K562 (cell line): ENCODE data around the gene SLC16A4. TPM values are rescaled to one million over a fixed set of nuclear protein-coding genes. Genes with fewer than 3 reads are reported as not detected.

Source experiments
- ATAC-seq: fragments of 200-7000 bp; cut with Tn5 transposase; 3 replicates; pipeline ENCODE4 v1.9.1; 2020; ENCODE audit warnings: moderate library complexity
- BruUV-seq: library from RNA; stranded (reverse); fragments of 400-500 nt; replicated peaks from 2 replicates; lab custom pipeline; 2021; lab: Mats Ljungman, UMichigan
- CTCF ChIA-PET: fragments of 300-600 bp; formaldehyde crosslinking; extraction: SDS; loops from one replicate; lab custom pipeline; 2021; ENCODE audit warnings: low intra/inter-chr PET ratio; lab: Yijun Ruan, JAX
- POLR2A ChIA-PET: fragments of 300-600, 350-650 bp; sonication (Branson Sonifier 250); formaldehyde crosslinking; extraction: SDS; loops from one replicate; lab custom pipeline; 2021; ENCODE audit warnings: antibody characterized with exemption, inconsistent platforms; lab: Yijun Ruan, JAX
- DNase-seq, 4 experiments: peaks; one replicate each; pipeline versions ENCODE4 v3.0.0 to v3.0.0-alpha.2; 2011 to 2018; ENCODE audit warnings: low spot score in 3 of 4, mixed read lengths in 3 of 4; ENCODE audit errors: extremely low read depth in 1 of 4
- FAIRE-seq: peaks from 2 replicates; lab custom pipeline; 2011; peaks lifted over from hg19 to GRCh38; lab: Jason Lieb, UNC
- H2AFZ ChIP-seq: 2 replicates; pipeline ENCODE4 v1.6.0; 2011; ENCODE audit warnings: low read depth, low read length, control low read depth, inconsistent platforms
- H3K27ac ChIP-seq: fragments of 200-600 bp; 3 replicates; pipeline ENCODE4 v1.8.0; 2011; ENCODE audit warnings: low read depth, mild to moderate bottlenecking, control low read depth, inconsistent platforms, low read length, moderate library complexity, mixed read lengths; ENCODE audit errors: extremely low read depth
- H3K27me3 ChIP-seq, 2 experiments: fragments of 300-600 bp in 1 of 2; 2 replicates in 1 of 2; 3 replicates in 1 of 2; pipeline versions ENCODE4 v1.6.0 to v1.8.0; 2011; ENCODE audit warnings: inconsistent platforms in 2 of 2, low read length in 2 of 2, mild to moderate bottlenecking in 1 of 2, mixed read lengths in 1 of 2, moderate library complexity in 1 of 2; ENCODE audit not compliant: control insufficient read depth in 2 of 2, insufficient read depth in 2 of 2
- H3K36me3 ChIP-seq: fragments of 300-600 bp; 3 replicates; pipeline ENCODE4 v1.8.0; 2011; ENCODE audit warnings: mild to moderate bottlenecking, low read length, inconsistent platforms; ENCODE audit not compliant: control insufficient read depth, insufficient read depth
- H3K4me1 ChIP-seq, 2 experiments: fragments of 200-600 bp in 1 of 2; replicated peaks in 1 of 2; 2 replicates in 1 of 2; 3 replicates in 1 of 2; pipeline versions ENCODE4 v1.5.1 to v1.8.0; 2011; ENCODE audit warnings: inconsistent platforms in 2 of 2, low read length in 2 of 2, mild to moderate bottlenecking in 1 of 2, mixed read lengths in 1 of 2, moderate library complexity in 1 of 2; ENCODE audit not compliant: control insufficient read depth in 2 of 2, insufficient read depth in 2 of 2
- H3K4me2 ChIP-seq: 2 replicates; pipeline ENCODE4 v1.6.1; 2011; ENCODE audit warnings: low read length, control low read depth, inconsistent platforms, mixed read lengths; ENCODE audit not compliant: insufficient read depth
- H3K4me3 ChIP-seq: fragments of 200-600 bp; sonication (generic), shearing (Covaris generic); 2 replicates; pipeline ENCODE4 v1.5.1; 2016; ENCODE audit warnings: control low read depth, inconsistent platforms
- H3K79me2 ChIP-seq: fragments of 200-600 bp; 3 replicates; pipeline ENCODE4 v1.8.0; 2011; ENCODE audit warnings: low read length, inconsistent platforms; ENCODE audit not compliant: control insufficient read depth, insufficient read depth
- H3K9ac ChIP-seq, 2 experiments: 2 replicates each; pipeline versions ENCODE4 v1.6.0 to v1.6.1; 2011; ENCODE audit warnings: low read depth in 2 of 2, low read length in 2 of 2, control low read depth in 1 of 2, inconsistent platforms in 1 of 2, mild to moderate bottlenecking in 1 of 2, mixed read lengths in 1 of 2; ENCODE audit not compliant: insufficient read depth in 1 of 2
- H3K9me1 ChIP-seq: one replicate; pipeline ENCODE4 v1.6.0; 2011; ENCODE audit warnings: inconsistent platforms, mild to moderate bottlenecking, low read length, moderate library complexity; ENCODE audit not compliant: control insufficient read depth, insufficient read depth
- H3K9me3 ChIP-seq: replicated peaks from 2 replicates; pipeline ENCODE4 v1.5.1; 2011; ENCODE audit warnings: low read depth, low read length, inconsistent platforms; ENCODE audit not compliant: control insufficient read depth, insufficient read depth
- H4K20me1 ChIP-seq: replicated peaks from 2 replicates; pipeline ENCODE4 v1.6.1; 2011; ENCODE audit warnings: low read length, inconsistent platforms, mixed read lengths; ENCODE audit not compliant: control insufficient read depth, insufficient read depth
- ETV6 ChIP-seq, 3 experiments: fragments of 150-350 bp in 1 of 3; sonication (generic) in 1 of 3; formaldehyde crosslinking in 1 of 3; IDR thresholded peaks; 2 replicates each; pipeline versions ENCODE4 v1.6.1 to v1.8.0; 2014 to 2022; ENCODE audit warnings: borderline replicate concordance in 2 of 3, low read depth in 2 of 3, antibody characterized with exemption in 1 of 3, low read length in 1 of 3, mild to moderate bottlenecking in 1 of 3, missing genetic modification reagents in 1 of 3
- HLTF ChIP-seq: fragments of 450-650 bp; IDR thresholded peaks from 2 replicates; pipeline ENCODE4 v1.6.1; 2016
- IRF9 ChIP-seq: fragments of 450-650 bp; IDR thresholded peaks from 2 replicates; pipeline ENCODE4 v1.6.1; 2016; ENCODE audit warnings: missing biosample characterization, missing genetic modification characterization
- KHSRP ChIP-seq: fragments of 450-650 bp; IDR thresholded peaks from 2 replicates; pipeline ENCODE4 v1.6.1; 2017
- LARP7 ChIP-seq: fragments of 450-650 bp; IDR thresholded peaks from 2 replicates; pipeline ENCODE4 v1.6.1; 2016
- MCM7 ChIP-seq, 2 experiments: fragments of 450-650 bp; IDR thresholded peaks; 2 replicates each; pipeline ENCODE4 v1.6.1; 2016 to 2018
- MLLT1 ChIP-seq, 2 experiments: fragments of 450-650 bp; IDR thresholded peaks; 2 replicates each; pipeline ENCODE4 v1.6.1; 2016
- PHF20 ChIP-seq: fragments of 450-650 bp; IDR thresholded peaks from 2 replicates; pipeline ENCODE4 v1.6.1; 2018; ENCODE audit not compliant: partially characterized antibody
- PYGO2 ChIP-seq: fragments of 450-650 bp; IDR thresholded peaks from 2 replicates; pipeline ENCODE4 v1.6.1; 2016; ENCODE audit warnings: mild to moderate bottlenecking, missing genetic modification characterization, moderate library complexity, missing compliant biosample characterization
- RBFOX2 ChIP-seq: fragments of 200-400 bp; formaldehyde crosslinking; IDR thresholded peaks from 2 replicates; pipeline ENCODE4 v1.6.1; 2017; ENCODE audit warnings: low read depth, mild to moderate bottlenecking, low read length, moderate library complexity
- SFPQ ChIP-seq: fragments of 200-400 bp; formaldehyde crosslinking; IDR thresholded peaks from 2 replicates; pipeline ENCODE4 v1.6.1; 2017; ENCODE audit warnings: mild to moderate bottlenecking, low read depth, low read length, moderate library complexity
- TAF1 ChIP-seq: IDR thresholded peaks from 2 replicates; pipeline ENCODE4 v1.6.1; 2011; ENCODE audit warnings: mild to moderate bottlenecking, low read length, moderate library complexity; ENCODE audit not compliant: insufficient read depth, control insufficient read depth, severe bottlenecking; ENCODE audit errors: extremely low read depth
- ZBTB49 ChIP-seq: sonication (generic); formaldehyde crosslinking; IDR thresholded peaks from 2 replicates; pipeline ENCODE4 v1.8.0; 2022; ENCODE audit warnings: missing genetic modification reagents, mild to moderate bottlenecking, borderline replicate concordance
- WGBS: fragments of 100-300 bp; shearing (Covaris generic); methylation state at CpG from one replicate; pipeline ENCODE4 v1.1.6; 2016; ENCODE audit warnings: low coverage, mixed read lengths; ENCODE audit not compliant: insufficient coverage; ENCODE audit errors: missing lambda C conversion rate; 5-methylcytosine and 5-hydroxymethylcytosine counted together
- in situ Hi-C: fragments of 300-500 bp; cut with MboI; formaldehyde crosslinking; loops from 4 replicates; pipeline ENCODE4 v1.15.0; 2018; ENCODE audit warnings: inconsistent platforms, mixed read lengths
- intact Hi-C: fragments of 100-400 bp; cut with micrococcal nuclease; formaldehyde crosslinking; loops from 2 replicates; pipeline ENCODE4 v1.14.2; 2022
- polyA plus RNA-seq, 8 experiments: library from polyadenylated mRNA; depleted of rRNA in 4 of 8; stranded (reverse) in 5 of 8; unstranded in 3 of 8; fragments of >200 nt; fragmentation: Nextera tagmentation in 2 of 8; fragmentation: Illumina TruSeq in 1 of 8; extraction: Ambion mirVana in 2 of 8; extraction: Trizol in 1 of 8; gene quantifications; 2 replicates each; pipeline versions ENCODE4 v1.2.1 to v1.2.3, GENCODE V29; 2011 to 2014; ENCODE audit warnings: inconsistent platforms in 1 of 8, missing spikeins in 1 of 8
- total RNA-seq, 7 experiments: library from RNA; depleted of rRNA in 6 of 7; stranded (reverse); fragments of >200 nt in 6 of 7; fragmentation: Illumina TruSeq in 2 of 7; extraction: Trizol in 2 of 7; gene quantifications; 2 replicates each; pipeline versions ENCODE4 v1.2.1 to v1.2.3, GENCODE V29; 2011 to 2021; ENCODE audit warnings: low replicate concordance in 1 of 7

SLC16A4 gene
- total and polyA plus RNA-seq, 9 of the 15 experiments (the other 6 are each of a cell fraction or from before 2014, with no cell fraction given): 0.04 to 0.31 (median 0.18) TPM; not detected in 1

- peaks cover 90% of the 10 kb centered on the region for H3K36me3 ChIP-seq
- H4K20me1 ChIP-seq: peaks cover 89% of the 10 kb centered on the region
- in situ Hi-C loops (no loop called here), intact Hi-C loops (no loop called here)
- no peaks in the 10 kb centered on the region for H3K9me3 ChIP-seq
- peaks cover 99% of the 10 kb centered on the region for H3K79me2 ChIP-seq
- whole genome bisulfite sequencing: 51% methylated on average over 3 of the region's 3 CpGs
- no peaks in the 10 kb centered on the region for H3K27me3 ChIP-seq
- H3K4me3 ChIP-seq: peak overlapping the region; percentile 82; the same call in 1 of the 2 replicates
- H3K9me1 ChIP-seq: peaks cover 9% of the 10 kb centered on the region
- TF ChIP-seq MLLT1 (IDR thresholded peaks at IDR 0.05) (no peak), PYGO2 (tag) (no peak), TAF1 (no peak), PHF20 (no peak), ZBTB49 (CRISPR knock-in tag) (no peak), RBFOX2 (peak; percentile 30; the same call in 1 of the 2 replicates), ETV6 (IDR thresholded peaks at IDR 0.05; ENCODE audit: borderline replicate concordance in 1 of 2, low read depth in 2 of 2, low read length in 1 of 2) (no peak), ETV6 (CRISPR knock-in tag; IDR thresholded peaks at IDR 0.05; ENCODE audit: borderline replicate concordance) (no peak), MCM7 (IDR thresholded peaks at IDR 0.05) (no peak), KHSRP (0 out of 2 replicates have a peak, but pooled peaks have one; percentile 11), IRF9 (tag) (no peak), HLTF (peak; percentile 58; the same call in 1 of the 2 replicates), LARP7 (0 out of 2 replicates have a peak, but pooled peaks have one; percentile 46), SFPQ (no peak)
- H3K9ac ChIP-seq: peak overlapping the region in 1 of 2 experiments; percentile 32; a peak in 2 of 4 replicates
- H3K27ac ChIP-seq: no peak overlapping the region
- DNase-seq (no peak), ATAC-seq (no peak), FAIRE-seq (no peak)
- no peak overlapping the region for H2AFZ ChIP-seq
- ChIA-PET CTCF (no interaction called here), POLR2A (interaction anchor here (0.8 to 1.4 kb wide), 2 partner anchors 26 to 45 kb away, joined by 3 to 4 read pairs; no protein-coding TSS in a partner anchor)
- no TSS peak for BruUV-seq
- peak overlapping the region; percentile 45 for H3K4me2 ChIP-seq
- peaks cover 23 to 61% of the 10 kb centered on the region in 2 experiments for H3K4me1 ChIP-seq
These were observed 46.7 kb downstream of the SLC16A4 start for GRCh38 chr1:110344152-110344551.
